HK-2 (cell line): ENCODE data around the gene NECTIN1.

Experiments
- DNase-seq: peaks from one replicate; pipeline ENCODE4 v3.0.0-alpha.2; 2018; ENCODE audit not compliant: unreplicated experiment

NECTIN1 gene, protein sequence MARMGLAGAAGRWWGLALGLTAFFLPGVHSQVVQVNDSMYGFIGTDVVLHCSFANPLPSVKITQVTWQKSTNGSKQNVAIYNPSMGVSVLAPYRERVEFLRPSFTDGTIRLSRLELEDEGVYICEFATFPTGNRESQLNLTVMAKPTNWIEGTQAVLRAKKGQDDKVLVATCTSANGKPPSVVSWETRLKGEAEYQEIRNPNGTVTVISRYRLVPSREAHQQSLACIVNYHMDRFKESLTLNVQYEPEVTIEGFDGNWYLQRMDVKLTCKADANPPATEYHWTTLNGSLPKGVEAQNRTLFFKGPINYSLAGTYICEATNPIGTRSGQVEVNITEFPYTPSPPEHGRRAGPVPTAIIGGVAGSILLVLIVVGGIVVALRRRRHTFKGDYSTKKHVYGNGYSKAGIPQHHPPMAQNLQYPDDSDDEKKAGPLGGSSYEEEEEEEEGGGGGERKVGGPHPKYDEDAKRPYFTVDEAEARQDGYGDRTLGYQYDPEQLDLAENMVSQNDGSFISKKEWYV

DNA sequence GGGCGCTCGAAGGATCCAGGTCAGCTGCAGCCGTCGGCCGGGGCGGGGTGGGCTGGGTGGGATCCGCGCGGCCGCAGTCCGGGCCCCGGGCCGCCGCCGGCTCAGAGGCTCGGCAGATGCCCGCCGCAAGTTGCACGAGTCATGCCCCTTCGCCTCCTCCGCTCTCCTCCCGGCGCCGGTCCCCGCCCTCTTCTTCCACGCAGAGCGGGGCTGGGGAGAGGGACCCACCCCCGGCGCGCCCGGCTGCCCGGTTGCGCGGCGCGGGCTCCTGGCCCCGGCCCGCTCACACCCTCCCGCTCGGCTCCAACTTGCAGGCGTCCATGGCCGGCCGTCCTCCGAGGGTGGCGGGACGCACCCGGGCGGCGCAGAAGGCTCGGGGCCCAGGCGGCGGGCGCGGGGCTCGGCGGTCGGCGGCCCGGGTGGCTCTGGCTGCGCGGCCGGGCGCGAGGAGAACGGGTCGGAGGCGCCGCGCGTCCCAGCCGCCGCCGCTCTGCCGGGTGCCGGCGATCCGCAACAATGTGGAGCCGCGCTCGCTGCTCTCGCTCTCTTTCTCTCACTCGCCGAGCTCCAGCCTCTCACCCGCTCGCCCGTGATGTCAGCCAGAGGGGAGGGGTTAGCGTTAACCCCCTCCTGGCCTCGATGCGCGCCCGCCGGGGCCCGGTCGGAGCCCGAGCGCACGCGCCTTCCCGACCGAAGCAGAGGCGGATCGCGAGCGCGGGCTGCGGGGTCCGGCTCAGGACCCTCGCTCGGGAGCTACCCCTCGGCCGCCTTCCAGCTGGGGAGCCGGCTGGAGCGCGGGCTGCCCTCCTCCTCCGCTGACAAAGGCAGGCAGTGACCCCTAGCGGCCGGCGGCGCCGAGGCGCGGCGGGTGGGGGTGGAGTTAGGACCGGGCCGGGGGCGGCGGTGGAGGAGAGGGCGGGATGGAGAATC, at the start of gene NECTIN1:
Gene NECTIN1, minus strand, starts transcription at position 550 of the 930 bp plus-strand sequence. CDS start 647 bp downstream, outside the sequence.
- DNase-seq = peak; percentile 75

DNA sequence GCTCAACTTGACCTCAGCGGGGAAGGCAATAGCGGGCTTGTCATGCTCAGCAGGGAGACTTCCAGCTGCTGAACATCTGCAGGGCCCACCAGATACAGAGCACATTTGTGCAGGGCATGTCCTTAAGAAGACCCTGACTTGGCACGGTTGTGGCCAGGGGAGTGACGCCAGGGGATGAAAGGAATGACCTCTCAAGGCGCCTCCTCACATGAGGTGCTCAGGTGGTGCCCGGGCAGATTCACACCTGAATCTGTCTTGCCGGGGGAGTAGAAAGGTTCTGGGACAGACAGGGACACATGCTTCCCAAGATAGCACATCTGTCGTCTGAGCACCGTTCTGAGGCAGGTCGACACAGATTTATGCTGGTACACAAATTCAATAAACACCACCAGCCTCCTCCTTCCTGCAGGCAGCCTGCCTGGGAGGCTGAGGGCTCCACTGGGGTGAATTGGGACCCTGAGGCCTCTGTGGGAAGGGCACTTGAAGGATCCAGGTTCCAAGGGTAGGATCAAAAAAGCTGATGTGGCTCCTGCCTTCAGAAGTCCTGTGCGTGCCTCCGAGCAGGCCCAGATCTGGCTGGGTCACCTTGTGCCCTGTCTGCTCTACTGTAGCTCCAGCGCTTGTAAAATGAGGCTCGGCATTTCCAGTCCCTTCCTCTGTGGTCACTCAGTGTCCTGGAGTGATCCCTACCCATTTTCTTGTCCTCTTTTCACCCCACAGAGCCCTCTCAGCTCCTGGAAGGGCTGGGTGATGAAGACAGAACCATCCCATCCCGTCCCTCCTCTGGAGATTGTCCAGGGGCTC, 49.6 kb upstream of the NECTIN1 start:
- no peak for DNase-seq

DNA sequence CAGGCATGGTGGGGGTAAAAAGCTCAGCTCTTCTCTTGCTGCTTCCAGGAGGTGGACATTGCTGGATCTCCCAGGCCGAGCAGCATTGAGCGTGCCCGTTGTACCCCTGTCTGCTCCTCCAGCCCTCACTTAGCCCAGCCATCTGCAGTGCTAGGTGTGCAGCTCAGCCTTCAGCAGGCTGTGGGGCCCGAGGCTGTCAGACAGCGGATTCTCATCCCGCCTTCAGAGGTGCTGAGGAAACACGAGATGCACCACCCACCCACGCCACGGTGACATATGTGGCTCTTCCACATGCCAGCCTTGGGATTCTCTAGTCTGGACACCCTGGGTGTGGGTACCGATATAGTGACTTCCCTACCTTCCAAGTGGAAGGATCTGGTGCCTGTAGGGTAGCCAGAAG, 48.9 kb upstream of the NECTIN1 start:
- DNase-seq = no peak

DNA sequence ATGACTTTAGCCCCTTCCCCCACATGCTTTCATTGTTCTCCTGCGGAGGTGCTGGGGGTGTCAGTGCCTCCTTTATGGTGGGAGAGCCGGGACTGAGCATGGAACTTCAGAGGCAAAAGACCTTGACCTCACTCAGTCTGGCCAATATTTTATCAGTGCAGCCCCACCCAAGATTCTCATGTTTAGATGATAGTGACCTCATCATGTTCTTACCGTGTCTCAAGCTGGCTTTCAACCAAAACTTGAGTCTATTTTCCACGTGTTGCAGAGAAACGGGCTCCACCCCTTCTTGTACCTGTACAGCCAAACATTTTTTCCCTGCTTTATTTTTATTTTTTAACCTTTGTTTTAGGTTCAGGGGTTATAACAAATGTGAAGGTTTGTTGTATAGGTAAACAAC, 47.7 kb upstream of the NECTIN1 start:
- no peak for DNase-seq

DNA sequence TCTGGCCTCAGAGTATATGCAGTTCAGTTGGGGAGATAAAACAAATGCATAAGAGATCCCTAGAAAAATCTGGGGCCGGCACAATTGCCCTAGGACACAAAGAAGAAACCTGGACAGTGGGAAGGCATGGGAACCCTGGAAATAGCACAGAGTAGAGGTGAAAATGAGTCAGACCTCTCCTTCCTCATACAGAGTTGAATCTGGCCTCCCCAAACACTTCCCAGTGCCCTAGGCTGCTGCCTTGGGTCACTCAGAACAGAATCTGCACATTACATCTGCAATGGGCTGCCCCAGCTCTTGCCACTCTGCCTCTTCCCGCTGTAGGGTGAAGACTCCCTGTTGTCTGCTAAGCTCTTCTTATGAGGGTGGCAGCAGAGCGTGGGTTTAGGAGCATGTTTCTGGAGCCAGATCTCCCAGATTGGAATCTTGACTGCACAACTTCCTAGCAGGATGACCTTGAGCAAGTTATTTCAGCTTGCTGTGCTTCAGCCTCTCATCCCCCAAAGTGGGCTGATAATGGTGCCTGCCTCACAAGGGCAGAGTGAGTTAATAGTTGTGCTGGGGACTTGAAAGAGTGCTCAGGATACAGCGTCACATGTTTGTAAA, 47.1 kb upstream of the NECTIN1 start:
- no peak for DNase-seq

DNA sequence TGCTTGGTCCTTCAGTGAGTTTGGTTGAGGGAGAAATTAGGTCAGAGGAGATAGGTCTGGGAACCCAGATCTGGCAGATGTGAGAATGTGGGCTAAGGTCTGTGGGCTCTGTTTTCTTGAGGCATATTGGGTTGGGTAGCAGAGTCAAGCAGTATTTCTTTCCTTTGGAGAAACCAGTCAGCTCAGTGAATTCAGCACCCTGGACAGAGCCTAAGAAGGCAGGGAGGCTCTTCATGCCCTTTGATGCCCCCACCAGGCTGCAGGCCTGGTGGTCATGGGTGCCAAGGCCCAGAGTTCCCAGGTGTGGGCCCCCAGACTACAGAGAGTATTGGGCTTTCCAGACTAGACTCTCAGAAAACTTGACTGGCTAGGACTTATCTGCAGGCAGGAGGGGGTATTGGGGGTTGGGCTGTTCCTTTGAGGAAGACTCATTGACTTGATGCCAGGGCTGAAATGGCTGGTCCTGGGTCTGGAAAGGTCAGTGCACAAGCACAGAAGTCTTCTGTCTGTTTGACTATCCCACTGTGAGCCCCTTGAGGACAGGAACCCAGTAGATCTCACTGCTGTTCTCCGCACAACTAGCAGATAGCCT, 45.3 kb upstream of the NECTIN1 start:
- DNase-seq = peak; percentile 11

DNA sequence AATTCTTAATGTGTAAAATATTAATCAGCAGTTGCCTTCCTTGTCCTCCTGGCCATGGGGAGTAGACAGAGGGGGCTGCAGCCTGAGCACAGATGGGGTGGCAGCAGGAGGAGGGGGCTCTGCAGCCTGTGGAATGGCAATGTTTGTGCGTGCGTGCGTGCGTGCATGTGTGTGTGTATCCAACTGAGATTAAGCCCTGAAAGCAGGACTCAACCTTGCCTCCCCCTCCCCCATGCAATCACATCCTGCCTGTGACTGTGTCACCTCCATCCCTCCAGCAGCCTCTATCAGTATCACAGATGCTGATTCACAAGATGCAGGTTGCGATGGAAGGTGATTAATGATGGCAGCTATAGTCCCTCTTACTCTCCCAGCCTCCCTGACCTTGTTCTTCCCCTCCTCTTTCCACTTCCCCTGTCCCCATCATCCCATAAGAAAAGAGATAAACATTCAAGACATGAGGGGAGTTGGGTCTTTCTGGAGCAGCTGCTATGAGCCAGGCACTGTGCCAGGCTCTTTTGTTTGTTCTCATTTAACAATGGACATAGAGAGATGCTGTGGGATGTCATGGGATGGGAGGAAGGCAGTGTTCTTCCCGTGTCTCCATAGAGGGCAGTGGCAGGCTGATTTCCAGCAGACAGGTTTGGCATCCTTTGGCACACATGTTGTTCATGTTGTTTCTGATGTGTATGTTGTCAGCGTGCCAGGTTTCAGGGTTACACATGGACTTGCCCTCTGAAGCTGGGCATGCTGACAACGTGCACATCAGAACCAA, 43.8 kb upstream of the NECTIN1 start:
- DNase-seq = no peak

DNA sequence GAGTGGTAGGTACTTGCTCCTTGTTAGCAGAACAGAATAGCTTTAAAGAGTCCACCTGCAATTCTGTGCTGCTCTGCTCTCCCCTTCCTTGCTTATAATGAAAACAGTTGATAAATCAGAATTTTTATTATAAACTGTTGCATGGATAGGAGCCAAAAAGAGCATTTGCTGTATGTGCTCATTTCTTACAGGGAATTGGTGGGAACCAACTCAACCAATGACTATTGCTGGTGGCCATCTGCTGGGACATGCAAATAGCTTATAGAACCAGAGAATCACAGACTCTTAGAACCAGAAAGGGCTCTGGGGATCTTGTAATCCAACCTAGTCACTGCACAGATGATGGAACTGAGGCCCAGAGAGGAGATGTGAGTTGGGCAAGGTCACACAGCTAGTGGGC, 43.1 kb upstream of the NECTIN1 start:
- no peak for DNase-seq

DNA sequence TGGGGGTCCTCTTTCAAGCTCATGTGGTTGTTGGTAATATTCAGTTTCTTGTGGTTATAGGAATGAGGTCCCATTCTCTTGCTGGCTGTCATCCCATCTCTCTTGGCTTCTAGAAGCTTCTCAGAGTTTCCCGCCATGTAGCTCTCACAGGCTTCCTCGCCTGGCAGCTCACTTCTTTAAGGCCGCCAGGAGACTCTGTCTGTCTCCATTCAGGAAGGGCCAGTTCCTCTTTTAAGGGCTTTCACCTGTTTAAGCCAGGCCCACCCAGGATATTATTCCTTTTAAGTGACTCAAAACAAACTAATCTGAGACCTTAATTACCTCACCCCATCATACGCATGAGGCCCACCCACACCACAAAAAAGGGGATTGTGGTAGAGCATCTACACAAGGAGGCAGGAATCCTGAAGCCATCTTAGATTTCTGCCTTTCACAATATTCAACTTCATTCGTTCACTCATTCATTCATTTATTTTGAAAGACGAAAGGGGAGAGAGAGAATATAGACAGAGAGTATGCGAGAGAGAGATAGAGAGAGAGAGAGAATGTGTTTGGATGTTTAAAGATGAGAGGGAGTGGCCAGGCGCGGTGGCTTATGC, 42.3 kb upstream of the NECTIN1 start:
- DNase-seq = no peak

DNA sequence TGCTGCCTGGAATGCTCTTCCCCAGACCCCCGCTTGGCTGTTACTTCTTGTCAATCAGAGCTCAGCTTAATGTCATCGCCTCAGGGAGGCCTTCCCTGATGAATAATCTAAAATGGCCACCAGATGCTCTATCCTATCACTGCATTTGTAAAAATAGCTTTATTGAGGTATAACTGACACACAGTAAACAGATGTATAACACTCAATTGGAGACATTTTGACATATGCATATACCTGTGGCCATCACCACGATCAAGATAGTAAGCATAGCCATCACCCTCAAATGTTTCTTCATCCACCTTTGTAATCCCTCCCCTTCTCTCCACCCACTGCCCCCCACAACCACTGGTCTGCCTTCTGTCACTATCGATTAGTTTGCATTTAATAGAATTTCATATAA, 36.6 kb upstream of the NECTIN1 start:
- no peak for DNase-seq

DNA sequence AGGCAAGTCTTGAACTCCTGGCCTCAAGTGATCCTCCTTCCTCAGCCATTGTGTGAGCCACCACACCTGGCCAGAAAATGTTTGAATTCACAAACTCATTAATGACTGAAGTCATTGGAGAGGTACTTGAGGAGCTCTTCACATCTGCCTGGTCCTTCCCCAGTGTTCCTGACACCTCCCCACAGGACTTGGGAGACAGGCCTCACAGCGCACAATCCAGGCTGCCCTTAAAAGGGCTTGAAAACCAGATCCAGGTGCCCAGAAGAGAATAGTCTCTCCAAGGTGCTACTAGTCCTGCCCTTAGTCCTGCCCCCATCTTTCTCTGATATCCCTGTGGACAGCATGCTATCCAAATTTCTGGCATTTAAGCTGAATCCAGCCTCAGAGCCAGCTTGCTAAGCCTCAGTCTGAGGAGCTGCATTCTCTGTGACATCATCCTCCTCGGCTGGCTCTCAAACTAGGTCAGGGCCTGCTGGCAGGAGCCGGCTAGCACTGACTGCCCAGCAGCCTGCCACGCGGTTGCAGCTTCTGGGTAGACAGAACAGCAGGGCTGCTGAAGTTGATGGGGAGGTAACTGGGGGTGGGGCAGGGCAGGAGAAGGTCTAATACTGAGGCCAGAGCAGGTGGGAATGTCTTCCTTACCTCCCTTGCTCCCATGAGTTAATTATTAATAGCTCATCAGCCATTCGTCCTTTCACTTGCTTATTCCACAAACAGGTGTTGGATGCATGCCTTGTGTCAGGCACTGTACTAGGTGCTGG, 35.3 kb upstream of the NECTIN1 start:
- DNase-seq = no peak

DNA sequence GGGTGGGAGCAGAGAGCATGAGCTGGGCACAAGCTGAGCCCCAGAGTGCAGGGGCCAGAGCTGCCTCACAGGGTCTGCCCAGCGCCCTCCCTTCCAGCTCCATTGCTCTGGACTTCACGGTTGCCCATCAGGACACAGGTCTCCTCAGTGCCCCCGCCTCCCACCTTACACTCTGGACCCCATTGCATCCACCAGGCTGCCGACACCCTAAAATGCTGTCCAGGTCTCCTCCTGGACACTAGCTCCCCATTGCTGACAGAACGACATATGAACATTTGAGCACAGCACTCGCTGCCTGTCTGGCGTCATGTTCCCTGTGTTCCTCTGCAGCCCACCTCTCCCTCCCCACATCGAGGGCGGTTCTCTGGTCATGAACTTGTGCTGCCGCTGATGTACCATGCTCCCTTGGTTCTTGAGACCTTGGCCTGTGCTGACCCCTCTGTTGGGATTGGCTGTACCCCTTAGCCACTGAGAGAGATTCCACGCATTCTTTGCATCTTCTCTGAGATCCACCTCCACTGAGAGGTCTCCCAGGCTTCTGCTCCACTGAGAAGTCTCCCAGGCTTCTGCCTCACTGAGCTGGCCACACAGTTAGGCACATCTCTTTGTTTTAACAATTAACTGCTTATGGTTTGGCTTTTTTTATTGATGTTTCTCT, 34.2 kb upstream of the NECTIN1 start:
- DNase-seq = no peak

DNA sequence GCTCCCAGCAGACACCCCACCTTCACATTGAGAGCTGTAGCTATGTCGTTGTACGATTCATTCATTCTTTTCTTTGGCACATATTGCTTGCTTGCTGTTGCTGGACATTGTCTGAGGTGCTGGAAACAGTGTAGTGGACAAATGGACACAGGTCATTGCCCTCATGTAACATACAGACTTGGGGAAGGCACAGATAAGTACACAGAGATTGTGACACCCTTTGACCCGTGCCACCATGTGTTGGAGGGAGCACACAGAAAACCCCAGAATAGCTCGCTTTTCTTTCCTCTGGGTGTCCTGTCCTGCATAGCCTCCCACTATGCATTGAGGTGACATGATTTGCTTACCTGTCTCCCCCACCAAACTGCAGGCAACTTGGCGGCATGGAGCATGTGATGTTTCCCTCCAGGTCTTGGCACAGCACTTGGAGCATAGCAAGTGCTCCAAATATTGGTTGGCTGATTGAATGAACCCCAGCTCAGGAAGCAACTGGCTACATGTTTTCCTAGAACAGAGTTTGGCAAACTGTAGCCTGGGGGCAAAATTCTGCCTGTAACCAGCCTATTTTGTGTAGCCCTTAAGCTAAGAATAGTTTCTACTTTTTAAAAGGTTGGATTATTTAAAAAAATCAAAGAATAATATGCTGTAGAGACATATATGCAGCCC, 30.9 kb upstream of the NECTIN1 start:
- DNase-seq = no peak

DNA sequence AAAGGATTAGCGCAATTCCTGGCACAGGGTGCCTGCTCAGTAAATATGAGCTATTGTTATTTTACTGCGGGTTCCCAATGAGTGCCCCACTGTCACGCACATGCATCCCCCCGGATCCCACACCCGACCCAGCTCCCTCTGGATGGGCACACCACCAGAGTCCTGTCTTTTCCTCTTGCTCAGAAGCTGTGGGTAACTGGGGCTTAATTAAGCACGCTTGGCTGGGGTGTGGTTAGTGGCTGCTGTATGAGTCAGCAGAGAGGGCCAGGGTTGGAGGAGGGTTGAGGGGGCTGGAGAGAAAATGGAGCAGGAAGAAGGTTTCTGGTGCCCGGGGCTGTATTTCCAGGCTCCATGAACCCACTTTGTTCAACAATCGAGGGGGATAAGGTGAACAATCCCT, 30.3 kb upstream of the NECTIN1 start:
- DNase-seq = peak; percentile 13

DNA sequence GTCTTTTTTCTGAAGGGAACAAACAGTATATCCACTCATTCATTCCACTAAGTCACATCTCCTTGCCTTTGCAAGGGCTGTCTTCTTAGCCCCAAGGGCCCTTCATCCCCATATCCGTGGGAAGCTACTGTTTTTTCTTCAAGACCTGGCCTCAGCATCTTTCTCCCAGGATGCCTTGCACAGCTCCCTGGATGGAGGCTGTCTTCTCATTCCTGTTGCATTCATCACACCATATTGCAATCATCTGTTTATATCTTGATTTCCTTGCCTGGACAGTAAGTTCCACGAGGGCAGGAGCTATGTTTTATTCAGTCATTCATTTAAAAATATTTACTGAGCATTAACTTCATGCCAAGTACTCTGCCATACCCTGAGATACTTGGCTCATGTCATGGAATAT, 29.3 kb upstream of the NECTIN1 start:
- DNase-seq = no peak

DNA sequence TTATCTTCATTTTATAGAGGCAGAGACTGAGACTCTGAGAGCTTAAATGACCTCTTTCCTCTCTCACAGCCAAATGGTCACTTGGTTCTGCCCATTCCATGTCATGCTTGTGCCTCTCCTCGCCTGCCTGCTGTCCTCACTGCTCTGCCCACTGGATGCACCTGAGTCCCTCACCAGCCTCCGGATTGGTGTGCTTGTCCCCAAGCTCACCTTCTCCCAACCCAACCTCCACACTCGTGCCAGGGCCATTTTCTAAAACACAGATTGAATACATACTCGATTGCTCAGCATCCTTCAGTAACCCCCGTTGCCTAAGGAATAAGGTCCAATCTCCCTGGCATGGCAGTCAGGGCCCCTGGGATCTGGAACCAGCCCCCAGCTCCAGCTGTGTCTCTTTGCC, 28.4 kb upstream of the NECTIN1 start:
- no peak for DNase-seq

DNA sequence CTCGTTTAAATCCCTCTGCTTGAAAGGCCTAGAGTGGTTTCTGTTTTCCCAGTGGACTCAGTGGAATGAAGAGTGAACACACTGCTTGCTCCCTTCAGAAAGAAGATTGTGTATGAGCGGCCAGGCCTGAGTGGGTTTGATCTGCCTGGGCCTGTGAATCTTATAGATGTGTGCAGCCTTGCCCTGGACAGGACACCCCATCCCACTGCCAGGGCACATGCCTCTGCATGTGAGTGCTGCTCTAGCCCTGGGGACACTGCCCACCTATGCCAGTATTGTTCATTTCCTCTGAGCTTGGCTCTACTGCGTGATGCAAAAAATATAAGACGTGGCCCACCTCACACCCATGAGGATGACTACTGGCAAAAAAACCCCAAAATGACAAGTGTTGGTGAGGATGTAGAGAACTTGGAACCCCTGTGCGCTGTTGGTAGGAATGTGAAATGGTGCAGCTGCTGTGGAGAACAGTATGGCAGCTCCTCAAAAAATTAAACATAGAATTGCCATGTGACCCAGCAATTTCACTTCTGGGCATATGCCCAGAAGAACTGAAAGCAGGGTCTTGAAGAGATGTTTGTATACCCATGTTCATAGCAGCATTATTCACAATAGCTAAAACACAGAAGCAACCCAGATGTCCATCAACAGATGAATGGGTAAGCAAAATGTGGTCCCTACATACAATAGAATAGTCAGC, 27.3 kb upstream of the NECTIN1 start:
- DNase-seq = no peak
